ENCODE data around the gene VSTM4.

GRCh38 chr10:49066944-49067730, 48.2 kb downstream of the VSTM4 start:
- TF ChIP-seq POLR2A (IDR thresholded peaks at IDR 0.05; ENCODE audit: low read depth, low read length) = no peak
- TF ChIP-seq BHLHE40 (IDR thresholded peaks at IDR 0.05; ENCODE audit: low read depth, low read length) = no peak
- no peak for TF ChIP-seq CTCF (conservative IDR thresholded peaks at IDR 0.05; ENCODE audit: low read depth, low read length)
- no peak for TF ChIP-seq ELK1 (IDR thresholded peaks at IDR 0.05; ENCODE audit: borderline replicate concordance, low read depth, low read length)
